Measurements from ENCODE around the gene MYOF. TPM values are rescaled to one million over a fixed set of nuclear protein-coding genes. Genes with fewer than 3 reads are reported as not detected.

The MYOF gene
- polyA plus RNA-seq, 1 of the 3 experiments (the other 2 are of a cell fraction): 103 TPM

DNA sequence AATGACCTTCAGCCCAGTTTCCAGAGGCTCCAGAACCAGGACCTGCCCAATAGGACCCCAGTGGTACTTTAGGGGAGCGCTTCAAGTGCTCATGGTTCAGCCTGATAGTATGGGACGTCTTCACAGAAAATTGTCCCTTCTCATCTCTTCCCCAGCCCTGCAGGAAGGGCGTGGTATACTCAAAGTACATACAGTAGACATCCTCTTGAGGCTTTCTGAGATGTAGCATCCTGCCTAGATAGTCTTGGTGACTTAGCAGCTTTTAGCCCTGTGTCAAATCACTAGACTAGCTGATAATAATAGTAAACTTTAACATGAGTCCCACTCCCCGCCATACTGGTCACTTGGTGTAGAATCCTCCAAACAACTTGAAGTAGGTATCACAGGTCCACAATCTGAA, 215.3 kb downstream of the MYOF start:
- Histone ChIP-seq H3K27me3 (ENCODE audit: insufficient read depth) (no peaks in the 10 kb centered on the region), H2AFZ (ENCODE audit: low read depth) (no peak overlapping the region), H3F3A (replicated peaks; ENCODE audit: insufficient read depth) (no peaks in the 10 kb centered on the region), H3K79me2 (ENCODE audit: insufficient read depth) (no peaks in the 10 kb centered on the region), H4K20me1 (ENCODE audit: insufficient read depth) (no peaks in the 10 kb centered on the region), H3K9ac (no peak overlapping the region), H3K4me2 (no peak overlapping the region), H3K9me3 (no peaks in the 10 kb centered on the region), H3K4me1 (ENCODE audit: control insufficient read depth in 1 of 2, insufficient read depth in 2 of 2, low read depth in 1 of 2, low read length in 1 of 2) (no peaks in the 10 kb centered on the region), H3K9me2 (no peaks in the 10 kb centered on the region), H3K27ac (ENCODE audit: low read depth in 2 of 2, low read length in 1 of 2) (no peak overlapping the region), H3K36me3 (replicated peaks in 1 of 2; ENCODE audit: control insufficient read depth in 1 of 2, insufficient read depth in 2 of 2, low read length in 1 of 2) (no peaks in the 10 kb centered on the region), H3K4me3 (ENCODE audit: low read depth in 2 of 2, low read length in 1 of 2) (no peak overlapping the region)
- POLR2A ChIA-PET: no interaction called here
- TF ChIP-seq FOXM1 (IDR thresholded peaks at IDR 0.05; ENCODE audit: low read depth) (no peak), JUND (IDR thresholded peaks at IDR 0.05) (no peak), RCOR1 (IDR thresholded peaks at IDR 0.05; ENCODE audit: low read length) (no peak), IRF3 (IDR thresholded peaks at IDR 0.05; ENCODE audit: low read depth, low read length) (no peak), EZH2phosphoT487 (IDR thresholded peaks at IDR 0.05; ENCODE audit: borderline replicate concordance, low read depth) (no peak), USF2 (IDR thresholded peaks at IDR 0.05; ENCODE audit: borderline replicate concordance, low read depth, low read length) (no peak), SMC3 (IDR thresholded peaks at IDR 0.05; ENCODE audit: low read depth, low read length) (no peak), ELF1 (IDR thresholded peaks at IDR 0.05) (no peak), YY1 (IDR thresholded peaks at IDR 0.05; ENCODE audit: low read depth) (no peak), NRF1 (IDR thresholded peaks at IDR 0.05; ENCODE audit: low read depth, low read length) (no peak), MXI1 (IDR thresholded peaks at IDR 0.05; ENCODE audit: low read depth, low read length) (no peak), CTCF (IDR thresholded peaks at IDR 0.05) (no peak)
- TF ChIP-seq, protein P1, sequence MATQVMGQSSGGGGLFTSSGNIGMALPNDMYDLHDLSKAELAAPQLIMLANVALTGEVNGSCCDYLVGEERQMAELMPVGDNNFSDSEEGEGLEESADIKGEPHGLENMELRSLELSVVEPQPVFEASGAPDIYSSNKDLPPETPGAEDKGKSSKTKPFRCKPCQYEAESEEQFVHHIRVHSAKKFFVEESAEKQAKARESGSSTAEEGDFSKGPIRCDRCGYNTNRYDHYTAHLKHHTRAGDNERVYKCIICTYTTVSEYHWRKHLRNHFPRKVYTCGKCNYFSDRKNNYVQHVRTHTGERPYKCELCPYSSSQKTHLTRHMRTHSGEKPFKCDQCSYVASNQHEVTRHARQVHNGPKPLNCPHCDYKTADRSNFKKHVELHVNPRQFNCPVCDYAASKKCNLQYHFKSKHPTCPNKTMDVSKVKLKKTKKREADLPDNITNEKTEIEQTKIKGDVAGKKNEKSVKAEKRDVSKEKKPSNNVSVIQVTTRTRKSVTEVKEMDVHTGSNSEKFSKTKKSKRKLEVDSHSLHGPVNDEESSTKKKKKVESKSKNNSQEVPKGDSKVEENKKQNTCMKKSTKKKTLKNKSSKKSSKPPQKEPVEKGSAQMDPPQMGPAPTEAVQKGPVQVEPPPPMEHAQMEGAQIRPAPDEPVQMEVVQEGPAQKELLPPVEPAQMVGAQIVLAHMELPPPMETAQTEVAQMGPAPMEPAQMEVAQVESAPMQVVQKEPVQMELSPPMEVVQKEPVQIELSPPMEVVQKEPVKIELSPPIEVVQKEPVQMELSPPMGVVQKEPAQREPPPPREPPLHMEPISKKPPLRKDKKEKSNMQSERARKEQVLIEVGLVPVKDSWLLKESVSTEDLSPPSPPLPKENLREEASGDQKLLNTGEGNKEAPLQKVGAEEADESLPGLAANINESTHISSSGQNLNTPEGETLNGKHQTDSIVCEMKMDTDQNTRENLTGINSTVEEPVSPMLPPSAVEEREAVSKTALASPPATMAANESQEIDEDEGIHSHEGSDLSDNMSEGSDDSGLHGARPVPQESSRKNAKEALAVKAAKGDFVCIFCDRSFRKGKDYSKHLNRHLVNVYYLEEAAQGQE (IDR thresholded peaks at IDR 0.05; ENCODE audit: low read depth, low read length): no peak
- TF ChIP-seq, protein P2, sequence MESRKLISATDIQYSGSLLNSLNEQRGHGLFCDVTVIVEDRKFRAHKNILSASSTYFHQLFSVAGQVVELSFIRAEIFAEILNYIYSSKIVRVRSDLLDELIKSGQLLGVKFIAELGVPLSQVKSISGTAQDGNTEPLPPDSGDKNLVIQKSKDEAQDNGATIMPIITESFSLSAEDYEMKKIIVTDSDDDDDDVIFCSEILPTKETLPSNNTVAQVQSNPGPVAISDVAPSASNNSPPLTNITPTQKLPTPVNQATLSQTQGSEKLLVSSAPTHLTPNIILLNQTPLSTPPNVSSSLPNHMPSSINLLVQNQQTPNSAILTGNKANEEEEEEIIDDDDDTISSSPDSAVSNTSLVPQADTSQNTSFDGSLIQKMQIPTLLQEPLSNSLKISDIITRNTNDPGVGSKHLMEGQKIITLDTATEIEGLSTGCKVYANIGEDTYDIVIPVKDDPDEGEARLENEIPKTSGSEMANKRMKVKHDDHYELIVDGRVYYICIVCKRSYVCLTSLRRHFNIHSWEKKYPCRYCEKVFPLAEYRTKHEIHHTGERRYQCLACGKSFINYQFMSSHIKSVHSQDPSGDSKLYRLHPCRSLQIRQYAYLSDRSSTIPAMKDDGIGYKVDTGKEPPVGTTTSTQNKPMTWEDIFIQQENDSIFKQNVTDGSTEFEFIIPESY (IDR thresholded peaks at IDR 0.05; ENCODE audit: borderline replicate concordance, low read depth): no peak
- 60% methylated on average over 4 of the region's 4 CpGs for WGBS (ENCODE audit: low lambda C conversion rate)
- CTCF ChIA-PET: no interaction called here
- no peak for DNase-seq

All from SK-N-SH (cell line).